HG03064 (cell line): ENCODE data around the gene FBP2.

Experiments used
- ATAC-seq: cut with Tn5 transposase; IDR thresholded peaks from one replicate; pipeline ENCODE4 v1.9.1; 2021; ENCODE audit warnings: low read depth; ENCODE audit not compliant: unreplicated experiment

Gene FBP2

GRCh38 chr9:94593459-94594345 is at the start of gene FBP2:
TSS of gene FBP2 (minus strand) at chr9:94593824. CDS start at chr9:94593726, 98 bp downstream.
- no peak for ATAC-seq

GRCh38 chr9:94643176-94643575 is 49.6 kb upstream of the FBP2 start:
- ATAC-seq = no peak

DNA sequence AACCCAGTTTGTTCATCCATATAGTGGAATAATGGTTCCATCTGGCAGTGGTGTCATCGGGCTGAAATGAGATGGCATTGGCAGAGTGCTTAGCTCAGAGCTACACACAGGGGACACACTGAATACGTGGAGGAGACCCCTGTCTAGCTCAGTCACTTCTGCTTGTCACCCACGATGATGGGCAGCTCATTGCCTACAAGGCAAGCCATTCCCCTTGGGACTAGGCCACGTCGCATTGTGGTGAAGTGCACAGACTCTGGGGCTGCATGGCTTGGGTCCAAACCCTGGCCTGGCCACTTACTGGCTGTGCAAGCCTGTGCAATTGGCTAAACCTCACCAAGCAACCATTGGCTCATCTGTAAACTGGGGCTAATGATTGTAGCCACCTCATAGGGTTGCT is 48.9 kb upstream of the FBP2 start:
- ATAC-seq = no peak

- ATAC-seq = no peak
Measured at GRCh38 chr9:94639999-94640376, 46.4 kb upstream of the FBP2 start.

GRCh38 chr9:94639061-94639998 is 45.7 kb upstream of the FBP2 start, which contains the start of gene FBP1:
TSS of gene FBP1 (minus strand) at chr9:94639518. CDS start at chr9:94639310, 208 bp downstream.
- no peak for ATAC-seq

- no peak for ATAC-seq
Measured at GRCh38 chr9:94638335-94639060, 44.9 kb upstream of the FBP2 start.

DNA sequence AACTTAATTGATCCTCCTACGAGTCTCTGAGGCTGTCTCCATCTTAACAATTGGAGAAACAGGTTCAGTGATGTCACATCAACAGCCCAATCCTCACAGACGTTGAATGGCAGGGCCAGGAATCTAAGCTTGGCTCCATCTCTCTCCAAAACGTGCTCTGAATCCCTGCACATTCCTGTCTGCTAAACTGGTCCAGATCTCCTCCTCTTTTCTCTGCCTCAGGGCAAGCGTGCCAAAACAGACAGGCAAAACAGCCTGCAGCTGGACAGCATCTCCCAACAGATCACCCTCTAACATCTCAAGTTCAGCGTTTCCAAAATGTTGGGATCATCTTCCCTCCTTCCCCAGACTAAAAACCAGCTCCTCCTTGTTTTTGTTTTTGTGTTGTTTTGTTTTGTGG is 39.1 kb upstream of the FBP2 start:
- no peak for ATAC-seq

GRCh38 chr9:94631599-94631998 is 38.0 kb upstream of the FBP2 start:
- no peak for ATAC-seq

DNA sequence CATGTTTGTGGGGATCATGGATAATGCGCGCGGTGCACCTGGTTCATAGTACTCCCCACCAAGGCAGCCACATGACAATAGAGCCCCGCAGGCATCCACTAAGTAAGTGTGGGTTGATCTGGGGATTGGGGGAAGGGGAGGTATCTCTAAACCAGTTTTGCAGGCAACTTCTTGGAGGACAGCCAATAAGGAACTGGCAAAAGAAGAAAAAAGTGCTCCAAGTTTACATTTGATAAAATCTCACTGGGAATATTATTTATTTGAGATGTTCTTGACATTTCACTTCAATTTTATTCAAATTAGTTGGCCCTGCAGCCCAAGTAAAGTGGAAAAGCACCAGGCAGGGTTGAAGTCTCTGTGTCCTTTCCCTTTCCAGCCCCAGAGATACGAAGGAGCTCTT is 37.2 kb upstream of the FBP2 start:
- no peak for ATAC-seq

- ATAC-seq = no peak
Measured at GRCh38 chr9:94630281-94630680, 36.7 kb upstream of the FBP2 start.

GRCh38 chr9:94627287-94627686 is 33.7 kb upstream of the FBP2 start:
- no peak for ATAC-seq

GRCh38 chr9:94625835-94626234 is 32.2 kb upstream of the FBP2 start:
- ATAC-seq = no peak

GRCh38 chr9:94624629-94625028 is 31.0 kb upstream of the FBP2 start:
- ATAC-seq = no peak

GRCh38 chr9:94623253-94623652 is 29.6 kb upstream of the FBP2 start:
- ATAC-seq = no peak

DNA sequence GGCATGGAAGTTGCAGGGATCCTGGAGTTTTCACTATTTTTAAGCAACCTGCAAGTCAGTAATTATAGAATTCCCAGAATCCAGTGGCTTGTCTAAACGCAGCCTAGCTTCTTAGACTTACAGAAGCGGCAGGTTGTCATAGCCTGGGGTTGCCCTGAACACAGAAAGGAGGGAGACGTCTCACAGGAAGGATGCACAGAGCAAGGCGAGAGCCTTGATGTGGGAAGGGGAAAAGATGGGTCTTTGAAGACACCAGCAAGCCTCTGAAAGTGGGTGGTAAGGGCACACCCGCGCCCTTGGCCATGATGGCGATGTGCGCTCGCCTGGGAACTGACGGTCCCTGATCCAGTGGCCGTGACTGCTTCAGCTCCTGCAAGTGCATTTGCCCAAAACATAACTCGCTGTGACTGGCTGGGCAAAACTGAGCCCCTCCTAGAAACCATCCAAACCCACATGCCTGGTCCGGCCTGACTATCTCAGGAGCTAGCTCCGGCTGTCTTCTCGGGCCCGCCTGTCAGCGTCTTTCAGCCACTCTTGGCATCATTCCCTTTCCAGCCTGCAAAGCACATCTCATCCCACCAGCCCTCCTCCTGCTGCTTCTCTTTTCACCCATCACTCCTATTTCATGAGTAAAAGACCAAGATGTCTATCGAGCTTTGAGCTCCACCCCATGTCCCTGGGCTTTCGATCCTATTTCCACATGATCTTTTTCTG is 28.6 kb upstream of the FBP2 start:
- no peak for ATAC-seq

- no peak for ATAC-seq
Measured at GRCh38 chr9:94619026-94619425, 25.4 kb upstream of the FBP2 start.

GRCh38 chr9:94613003-94613402 is 19.4 kb upstream of the FBP2 start:
- ATAC-seq = no peak

DNA sequence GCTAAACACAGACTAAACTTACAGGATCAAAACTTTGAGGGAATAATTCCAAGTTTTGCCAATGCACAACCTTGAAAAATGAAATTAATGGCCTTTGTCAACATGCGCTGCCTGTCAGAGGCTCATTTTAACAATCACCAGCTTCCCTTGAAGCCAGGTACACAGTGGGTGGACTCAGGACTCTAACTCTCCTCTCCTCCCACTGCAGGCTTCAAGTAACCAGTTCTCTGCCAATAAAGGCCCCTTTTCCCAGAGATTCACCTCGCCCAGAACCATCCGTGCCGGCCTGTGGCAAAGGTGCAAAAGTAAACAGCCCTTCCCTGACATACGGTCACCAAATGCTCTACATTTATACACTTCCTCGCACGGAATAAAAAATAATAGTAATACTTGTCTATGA is 18.4 kb upstream of the FBP2 start:
- ATAC-seq = no peak

GRCh38 chr9:94611638-94612068 is 18.0 kb upstream of the FBP2 start:
- ATAC-seq = no peak

DNA sequence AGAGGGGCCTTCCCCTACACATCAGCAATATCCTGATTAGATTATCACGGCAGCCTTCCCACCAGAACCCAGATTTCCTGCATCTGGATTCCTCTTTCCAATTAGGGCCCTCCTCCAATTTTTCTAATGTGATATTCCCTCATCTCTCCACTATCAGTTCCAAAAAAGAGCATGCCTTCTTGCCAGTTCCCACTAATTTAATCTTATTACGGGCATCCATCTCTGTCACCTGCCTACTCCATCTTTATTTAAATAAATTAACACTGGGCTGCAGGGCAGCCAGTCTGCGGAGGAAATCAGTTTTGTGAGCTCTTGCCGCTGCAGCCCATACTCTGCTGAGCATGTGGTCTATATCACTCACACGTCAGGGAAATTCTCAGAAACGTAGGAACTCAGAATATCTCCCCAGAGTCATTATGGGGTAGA is 16.6 kb upstream of the FBP2 start:
- no peak for ATAC-seq
